GM12873 (cell line): ENCODE measurements around the gene PCDHB8.
A peak's percentile ranks its signal among the peaks of the same experiment; 100 is the strongest.

Experiments used
- CTCF ChIP-seq: IDR thresholded peaks from 2 replicates; pipeline ENCODE4 v1.5.1; 2012; ENCODE audit warnings: low read depth, mild to moderate bottlenecking, moderate library complexity, low read length, control low read depth; ENCODE audit not compliant: insufficient read depth; ENCODE audit errors: missing control alignments

The PCDHB8 gene

GRCh38 chr5:141155540-141156374 is 21.8 kb upstream of the PCDHB8 start:
- TF ChIP-seq CTCF = no peak

- TF ChIP-seq CTCF = peak; percentile 40
These were observed 5.0 kb upstream of the PCDHB8 start, which contains the start of gene PCDHB7 for GRCh38 chr5:141172381-141173204. TSS of gene PCDHB7 (plus strand) at chr5:141172644. CDS start at chr5:141172836, 192 bp downstream.

- TF ChIP-seq CTCF = no peak
These were observed 1.7 kb upstream of the PCDHB8 start for GRCh38 chr5:141175933-141176332.

GRCh38 chr5:141180313-141180712 is 2.7 kb downstream of the PCDHB8 start:
- no peak for TF ChIP-seq CTCF

- TF ChIP-seq CTCF = peak; percentile 25
These were observed 4.7 kb downstream of the PCDHB8 start, which contains the start of gene PCDHB16 for GRCh38 chr5:141182248-141182647. TSS of gene PCDHB16 (plus strand) at chr5:141182387. CDS start at chr5:141182560, 173 bp downstream.

GRCh38 chr5:141186897-141187512 is 9.4 kb downstream of the PCDHB8 start, which contains the start of gene PCDHB9:
TSS of gene PCDHB9 (plus strand) at chr5:141187161. CDS start at chr5:141187319, 158 bp downstream.
- TF ChIP-seq CTCF = peak; percentile 53
